Measurements from ENCODE around the gene GLS2. TPM values are rescaled to one million over a fixed set of nuclear protein-coding genes. Genes with fewer than 3 reads are reported as not detected.

GLS2 gene
- total and polyA plus RNA-seq, 10 of the 15 experiments (the other 5 are each of a cell fraction or from before 2014, with no cell fraction given): 0.64 to 6.4 (median 3.3) TPM

DNA sequence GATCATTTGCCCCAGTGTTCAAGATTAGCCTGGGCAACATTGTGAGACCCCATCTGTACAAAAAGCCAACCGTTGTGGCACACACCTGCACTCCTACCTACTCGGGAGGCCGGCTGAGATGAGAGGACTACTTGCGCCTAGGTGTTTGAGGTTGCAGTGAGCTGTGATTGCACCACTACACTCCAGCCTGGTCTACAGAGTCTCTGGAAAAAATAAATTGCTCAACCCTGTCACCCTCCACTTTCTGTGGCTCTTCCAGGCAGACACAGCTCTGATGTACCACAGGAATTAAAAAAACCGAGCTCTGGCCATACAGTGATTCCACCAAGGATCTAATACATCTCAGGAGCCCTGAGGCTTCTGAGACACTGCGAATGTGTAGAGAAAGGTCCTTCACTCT is 53.1 kb downstream of the GLS2 start (continued):
- TF ChIP-seq, protein P1, sequence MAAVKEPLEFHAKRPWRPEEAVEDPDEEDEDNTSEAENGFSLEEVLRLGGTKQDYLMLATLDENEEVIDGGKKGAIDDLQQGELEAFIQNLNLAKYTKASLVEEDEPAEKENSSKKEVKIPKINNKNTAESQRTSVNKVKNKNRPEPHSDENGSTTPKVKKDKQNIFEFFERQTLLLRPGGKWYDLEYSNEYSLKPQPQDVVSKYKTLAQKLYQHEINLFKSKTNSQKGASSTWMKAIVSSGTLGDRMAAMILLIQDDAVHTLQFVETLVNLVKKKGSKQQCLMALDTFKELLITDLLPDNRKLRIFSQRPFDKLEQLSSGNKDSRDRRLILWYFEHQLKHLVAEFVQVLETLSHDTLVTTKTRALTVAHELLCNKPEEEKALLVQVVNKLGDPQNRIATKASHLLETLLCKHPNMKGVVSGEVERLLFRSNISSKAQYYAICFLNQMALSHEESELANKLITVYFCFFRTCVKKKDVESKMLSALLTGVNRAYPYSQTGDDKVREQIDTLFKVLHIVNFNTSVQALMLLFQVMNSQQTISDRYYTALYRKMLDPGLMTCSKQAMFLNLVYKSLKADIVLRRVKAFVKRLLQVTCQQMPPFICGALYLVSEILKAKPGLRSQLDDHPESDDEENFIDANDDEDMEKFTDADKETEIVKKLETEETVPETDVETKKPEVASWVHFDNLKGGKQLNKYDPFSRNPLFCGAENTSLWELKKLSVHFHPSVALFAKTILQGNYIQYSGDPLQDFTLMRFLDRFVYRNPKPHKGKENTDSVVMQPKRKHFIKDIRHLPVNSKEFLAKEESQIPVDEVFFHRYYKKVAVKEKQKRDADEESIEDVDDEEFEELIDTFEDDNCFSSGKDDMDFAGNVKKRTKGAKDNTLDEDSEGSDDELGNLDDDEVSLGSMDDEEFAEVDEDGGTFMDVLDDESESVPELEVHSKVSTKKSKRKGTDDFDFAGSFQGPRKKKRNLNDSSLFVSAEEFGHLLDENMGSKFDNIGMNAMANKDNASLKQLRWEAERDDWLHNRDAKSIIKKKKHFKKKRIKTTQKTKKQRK (IDR thresholded peaks at IDR 0.05; ENCODE audit: low read depth, low read length): no peak
- TF ChIP-seq TARDBP (IDR thresholded peaks at IDR 0.05; ENCODE audit: borderline replicate concordance): no peak
- TF ChIP-seq, protein P2, sequence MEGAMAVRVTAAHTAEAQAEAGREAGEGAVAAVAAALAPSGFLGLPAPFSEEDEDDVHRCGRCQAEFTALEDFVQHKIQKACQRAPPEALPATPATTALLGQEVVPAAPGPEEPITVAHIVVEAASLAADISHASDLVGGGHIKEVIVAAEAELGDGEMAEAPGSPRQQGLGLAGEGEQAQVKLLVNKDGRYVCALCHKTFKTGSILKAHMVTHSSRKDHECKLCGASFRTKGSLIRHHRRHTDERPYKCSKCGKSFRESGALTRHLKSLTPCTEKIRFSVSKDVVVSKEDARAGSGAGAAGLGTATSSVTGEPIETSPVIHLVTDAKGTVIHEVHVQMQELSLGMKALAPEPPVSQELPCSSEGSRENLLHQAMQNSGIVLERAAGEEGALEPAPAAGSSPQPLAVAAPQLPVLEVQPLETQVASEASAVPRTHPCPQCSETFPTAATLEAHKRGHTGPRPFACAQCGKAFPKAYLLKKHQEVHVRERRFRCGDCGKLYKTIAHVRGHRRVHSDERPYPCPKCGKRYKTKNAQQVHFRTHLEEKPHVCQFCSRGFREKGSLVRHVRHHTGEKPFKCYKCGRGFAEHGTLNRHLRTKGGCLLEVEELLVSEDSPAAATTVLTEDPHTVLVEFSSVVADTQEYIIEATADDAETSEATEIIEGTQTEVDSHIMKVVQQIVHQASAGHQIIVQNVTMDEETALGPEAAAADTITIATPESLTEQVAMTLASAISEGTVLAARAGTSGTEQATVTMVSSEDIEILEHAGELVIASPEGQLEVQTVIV (IDR thresholded peaks at IDR 0.05; ENCODE audit: borderline replicate concordance, partially characterized antibody): no peak
- no peak for TF ChIP-seq RBBP5 (conservative IDR thresholded peaks at IDR 0.05)
- TF ChIP-seq SREBF1 (IDR thresholded peaks at IDR 0.05; ENCODE audit: low read length): no peak

DNA sequence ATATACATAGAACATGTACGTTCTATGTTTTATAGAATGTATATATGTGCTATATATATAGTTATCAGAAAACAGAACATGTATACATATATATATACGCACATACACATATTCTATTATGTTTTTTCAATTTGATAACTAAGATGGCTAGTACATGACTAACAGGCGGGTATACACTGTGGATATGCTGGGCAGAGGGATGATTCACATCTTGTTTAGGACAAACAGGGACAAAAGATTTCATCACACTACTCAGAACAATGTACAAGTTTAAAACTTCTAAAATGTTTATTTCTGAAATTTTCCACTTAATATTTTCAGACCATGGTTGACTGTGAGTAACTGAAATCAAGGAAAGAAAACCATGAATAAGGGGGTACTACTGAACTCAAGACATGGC is 56.1 kb downstream of the GLS2 start:
- no peaks in the 10 kb centered on the region for H4K20me1 ChIP-seq (ENCODE audit: control insufficient read depth, insufficient read depth)
- H3K4me1 ChIP-seq (ENCODE audit: control insufficient read depth, insufficient read depth, low read length): no peaks in the 10 kb centered on the region
- no peak overlapping the region for H2AFZ ChIP-seq (ENCODE audit: control insufficient read depth, low read depth, low read length)
- no peak for DNase-seq (ENCODE audit: low read depth, low spot score)
- H3K4me3 ChIP-seq: no peak overlapping the region
- TF ChIP-seq BRCA1 (IDR thresholded peaks at IDR 0.05; ENCODE audit: low read depth, low read length) (no peak), NFYA (IDR thresholded peaks at IDR 0.05; ENCODE audit: borderline replicate concordance, low read depth, low read length) (no peak)
- 96% methylated on average over 3 of the region's 3 CpGs for WGBS (ENCODE audit: insufficient coverage, insufficient replicate concordance, low lambda C conversion rate, missing lambda C conversion rate)
- SMC1A ChIA-PET (ENCODE audit: uncharacterized antibody, unreplicated experiment): no interaction called here
- no peak overlapping the region for H3K27ac ChIP-seq (ENCODE audit: control insufficient read depth, insufficient read depth)
- H3K27me3 ChIP-seq (replicated peaks in 1 of 2; ENCODE audit: control insufficient read depth in 2 of 2, insufficient read depth in 2 of 2, low read length in 1 of 2): no peaks in the 10 kb centered on the region
- no peaks in the 10 kb centered on the region; the same call in none of the 2 replicates for H3K79me2 ChIP-seq (ENCODE audit: control insufficient read depth, insufficient read depth, low read length)
- H3K9ac ChIP-seq (ENCODE audit: control insufficient read depth, insufficient read depth, low read length): no peak overlapping the region
- ATAC-seq: no peak
- POLR2A ChIA-PET: interaction anchor here (1.1 kb wide), 1 partner anchor 29 kb away, joined by 3 read pairs; no protein-coding TSS in a partner anchor
- FAIRE-seq: no peak
- intact Hi-C loops (cut with micrococcal nuclease; ENCODE audit: unreplicated experiment) (no loop called here), in situ Hi-C loops (cut with MboI) (no loop called here)
- CTCF ChIA-PET: no interaction called here
- RAD21 ChIA-PET (ENCODE audit: unreplicated experiment): no interaction called here
- no peak overlapping the region for H3K4me2 ChIP-seq (ENCODE audit: control insufficient read depth, insufficient read depth)
- no peaks in the 10 kb centered on the region for H3K9me3 ChIP-seq (replicated peaks; ENCODE audit: control insufficient read depth, insufficient read depth, low read length)
- no TSS peak for BruUV-seq (replicated peaks)
- H3K36me3 ChIP-seq (ENCODE audit: control insufficient read depth in 2 of 2, insufficient read depth in 2 of 2, low read length in 1 of 2): peaks cover 17 to 19% of the 10 kb centered on the region in 2 experiments; a peak in 3 of 4 replicates

All from GM12878 (cell line).